Endothelial cell of umbilical vein (primary cell): ENCODE results near the gene TEX19. TPM values are rescaled to one million over a fixed set of nuclear protein-coding genes. Genes with fewer than 3 reads are reported as not detected.
"Not testable (repeated sequence)": the region's sequence is repeated elsewhere in the genome, so short reads cannot be mapped to it uniquely, and the experiment has no call there.

Experiments used
- BruUV-seq: library from RNA; stranded (reverse); fragments of 400-500 nt; replicated peaks from 2 replicates; lab custom pipeline; 2021; lab: Mats Ljungman, UMichigan
- CTCF ChIA-PET: fragments of 300-600, 350-600 bp; sonication (Branson Sonifier 250); formaldehyde crosslinking; loops from one replicate; lab custom pipeline; 2021; ENCODE audit warnings: antibody characterized with exemption, inconsistent platforms; lab: Charles Lee
- POLR2A ChIA-PET: fragments of 300-600, 350-600 bp; sonication (Branson Sonifier 250); formaldehyde crosslinking; loops from one replicate; lab custom pipeline; 2021; ENCODE audit warnings: antibody characterized with exemption, inconsistent platforms; lab: Charles Lee
- DNase-seq: peaks from one replicate; pipeline ENCODE4 v3.0.0-alpha.2; 2011; ENCODE audit warnings: low read depth, low spot score
- FAIRE-seq: peaks from 2 replicates; lab custom pipeline; 2011; peaks lifted over from hg19 to GRCh38; lab: Jason Lieb, UNC
- H2AFZ ChIP-seq: 2 replicates; pipeline ENCODE4 v1.6.0; 2012; ENCODE audit warnings: low read depth, low read length, control low read depth, inconsistent platforms
- H3K27ac ChIP-seq: 2 replicates; pipeline ENCODE4 v1.5.1; 2011; ENCODE audit warnings: low read depth, mild to moderate bottlenecking, control low read depth, low read length, moderate library complexity; ENCODE audit not compliant: insufficient read depth
- H3K27me3 ChIP-seq, 2 experiments: 2 replicates each; pipeline versions ENCODE4 v1.6.0 to v1.6.1; 2011; ENCODE audit warnings: low read length in 2 of 2, mixed read lengths in 1 of 2; ENCODE audit not compliant: control insufficient read depth in 2 of 2, insufficient read depth in 2 of 2
- H3K36me3 ChIP-seq, 2 experiments: 2 replicates in 1 of 2; 3 replicates in 1 of 2; pipeline ENCODE4 v1.5.1; 2011; ENCODE audit warnings: low read length in 2 of 2, mild to moderate bottlenecking in 1 of 2, moderate library complexity in 1 of 2; ENCODE audit not compliant: control insufficient read depth in 2 of 2, insufficient read depth in 2 of 2; ENCODE audit errors: extremely low read depth in 1 of 2
- H3K4me1 ChIP-seq: 3 replicates; pipeline ENCODE4 v1.5.1; 2011; ENCODE audit warnings: mild to moderate bottlenecking, low read length; ENCODE audit not compliant: control insufficient read depth, insufficient read depth; ENCODE audit errors: extremely low read depth
- H3K4me2 ChIP-seq: 2 replicates; pipeline ENCODE4 v1.6.1; 2011; ENCODE audit warnings: low read length, control low read depth, mixed read lengths; ENCODE audit not compliant: insufficient read depth
- H3K4me3 ChIP-seq, 3 experiments: fragments of 200-600 bp in 1 of 3; sonication (generic), shearing (Covaris generic) in 1 of 3; replicated peaks in 1 of 3; 2 replicates each; pipeline ENCODE4 v1.5.1; 2011 to 2016; ENCODE audit warnings: control low read depth in 3 of 3, low read length in 3 of 3, mild to moderate bottlenecking in 2 of 3, inconsistent platforms in 1 of 3, low read depth in 1 of 3, moderate library complexity in 1 of 3; ENCODE audit not compliant: insufficient read depth in 1 of 3
- H3K79me2 ChIP-seq: 2 replicates; pipeline ENCODE4 v1.6.0; 2012; ENCODE audit warnings: low read length, inconsistent platforms; ENCODE audit not compliant: control insufficient read depth, insufficient read depth
- H3K9ac ChIP-seq: replicated peaks from 2 replicates; pipeline ENCODE3; 2011; ENCODE audit warnings: low read length, control low read depth; ENCODE audit not compliant: insufficient read depth; ENCODE audit errors: extremely low read depth
- H3K9me1 ChIP-seq: replicated peaks from 3 replicates; pipeline ENCODE4 v1.6.0; 2011; ENCODE audit warnings: mild to moderate bottlenecking, low read length; ENCODE audit not compliant: control insufficient read depth, insufficient read depth; ENCODE audit errors: extremely low read depth
- H3K9me3 ChIP-seq: replicated peaks from 2 replicates; pipeline ENCODE4 v1.5.1; 2012; ENCODE audit warnings: low read length, inconsistent platforms; ENCODE audit not compliant: control insufficient read depth, insufficient read depth
- H4K20me1 ChIP-seq: replicated peaks from 2 replicates; pipeline ENCODE3; 2011; ENCODE audit warnings: mild to moderate bottlenecking, low read length; ENCODE audit not compliant: control insufficient read depth, insufficient read depth; ENCODE audit errors: extremely low read depth
- EZH2 ChIP-seq: IDR thresholded peaks from 2 replicates; pipeline ENCODE4 v1.6.1; 2012; ENCODE audit warnings: borderline replicate concordance, low read depth, mild to moderate bottlenecking, moderate library complexity, low read length, inconsistent platforms; ENCODE audit not compliant: severe bottlenecking
- FOS ChIP-seq: IDR thresholded peaks from 2 replicates; pipeline ENCODE4 v1.6.1; 2011; ENCODE audit warnings: mild to moderate bottlenecking, low read length, moderate library complexity, borderline replicate concordance; ENCODE audit not compliant: insufficient read depth
- GATA2 ChIP-seq: IDR thresholded peaks from 2 replicates; pipeline ENCODE4 v1.7.0; 2011; ENCODE audit warnings: low read depth, mild to moderate bottlenecking, moderate library complexity, mixed read lengths, low read length; ENCODE audit not compliant: insufficient read length, insufficient read depth
- JUN ChIP-seq: IDR thresholded peaks from 2 replicates; pipeline ENCODE4 v1.6.1; 2011; ENCODE audit warnings: borderline replicate concordance, low read depth; ENCODE audit not compliant: insufficient read length, insufficient read depth
- MYC ChIP-seq: IDR thresholded peaks from one replicate; pipeline ENCODE4 v1.6.1; 2011; ENCODE audit warnings: mild to moderate bottlenecking, low read depth, low read length
- POLR2A ChIP-seq: IDR thresholded peaks from 2 replicates; pipeline ENCODE4 v1.6.1; 2012; ENCODE audit warnings: low read depth, mild to moderate bottlenecking, control low read depth, low read length
- POLR2AphosphoS5 ChIP-seq: IDR thresholded peaks from 2 replicates; pipeline ENCODE4 v1.6.1; 2012; ENCODE audit warnings: low read depth, mild to moderate bottlenecking, control low read depth, low read length, moderate library complexity; ENCODE audit not compliant: insufficient read depth
- dilution Hi-C: fragments of 300-500 bp; cut with MboI; formaldehyde crosslinking; loops from one replicate; pipeline ENCODE4 v1.15.0; 2019; ENCODE audit warnings: low sequenced_read_pairs; ENCODE audit not compliant: extremely low pct_ligation_motif_present
- intact Hi-C: fragments of 100-400 bp; cut with micrococcal nuclease; formaldehyde crosslinking; loops from one replicate; pipeline ENCODE4 v1.10.0; 2022
- polyA plus RNA-seq, 4 experiments: library from polyadenylated mRNA; depleted of rRNA in 3 of 4; stranded (reverse) in 3 of 4; unstranded in 1 of 4; fragments of >200 nt; gene quantifications; 2 replicates each; pipeline versions ENCODE4 v1.2.1 to v1.2.3, GENCODE V29; 2011 to 2012; ENCODE audit warnings: missing spikeins in 1 of 4
- total RNA-seq: library from RNA; stranded (reverse); gene quantifications from 2 replicates; pipeline ENCODE4 v1.2.3, GENCODE V29; 2021
- TF ChIP-seq, protein P1 (sequence below): IDR thresholded peaks from 2 replicates; pipeline ENCODE4 v1.6.1; 2011; ENCODE audit not compliant: insufficient read depth, insufficient read length
- TF ChIP-seq, protein P2 (sequence below), 2 donors: IDR thresholded peaks; 1 replicate in 1 of 2; 2 replicates in 1 of 2; pipeline ENCODE4 v1.5.1; 2011; ENCODE audit warnings: low read length in 2 of 2, mild to moderate bottlenecking in 2 of 2, moderate library complexity in 2 of 2, control low read depth in 1 of 2, inconsistent platforms in 1 of 2, low read depth in 1 of 2; ENCODE audit not compliant: insufficient read depth in 1 of 2; ENCODE audit errors: extremely low read depth in 1 of 2

Gene TEX19
- total and polyA plus RNA-seq, 2 donors (not counting 3 experiments of a cell fraction or from before 2014, with no cell fraction given), result 0.06 TPM; not detected in 1

DNA sequence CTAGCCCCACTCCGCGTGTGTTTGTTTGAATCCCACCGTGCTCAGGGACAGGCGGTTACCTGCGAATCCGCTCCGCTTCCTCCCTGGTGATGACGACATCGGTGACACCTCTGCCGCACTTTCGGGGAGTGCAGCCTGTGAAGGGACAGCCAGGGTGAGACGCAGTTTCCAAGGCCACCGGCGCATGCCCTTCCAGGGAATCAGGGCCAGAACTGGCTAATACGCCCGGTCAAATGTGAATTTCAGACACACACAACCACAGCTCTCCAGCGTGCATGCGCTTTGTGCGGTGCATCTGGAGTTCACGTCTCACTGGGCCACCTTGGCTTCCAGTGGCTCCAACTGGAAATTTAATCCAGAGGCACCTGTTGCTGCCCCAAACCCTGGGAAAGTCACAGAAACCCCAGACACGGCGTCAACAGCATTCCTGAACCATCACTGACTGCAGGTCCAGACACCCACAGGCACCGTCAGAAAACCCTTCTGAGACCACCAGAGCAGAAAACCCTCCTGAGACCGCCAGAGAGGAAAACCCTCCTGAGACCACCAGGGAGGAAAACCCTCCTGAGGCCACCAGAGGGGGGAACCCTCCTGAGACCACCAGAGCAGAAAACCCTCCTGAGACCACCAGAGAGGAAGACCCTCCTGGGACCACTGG lies 52.5 kb downstream of the TEX19 start:
- Histone ChIP-seq H3K4me1 (no peaks in the 10 kb centered on the region), H3K79me2 (no peaks in the 10 kb centered on the region), H4K20me1 (no peaks in the 10 kb centered on the region), H3K27me3 (no peaks in the 10 kb centered on the region), H3K27ac (no peak overlapping the region), H3K9me3 (no peaks in the 10 kb centered on the region), H3K4me2 (no peak overlapping the region), H3K9me1 (no peaks in the 10 kb centered on the region), H3K4me3 (no peak overlapping the region), H3K9ac (no peak overlapping the region), H2AFZ (no peak overlapping the region), H3K36me3 (no peaks in the 10 kb centered on the region)
- no TSS peak for BruUV-seq
- no peak for DNase-seq
- ChIA-PET CTCF (interaction anchor here (1.1 kb wide), 1 partner anchor 10 kb away, joined by 6 read pairs; no protein-coding TSS in a partner anchor), POLR2A (no interaction called here)
- FAIRE-seq, result no peak
- dilution Hi-C loops, result no loop called here
- intact Hi-C loops, result loop anchor here (10.0 kb wide), 2 partner anchors 167 to 377 kb away; partner anchors contain the start of genes DCXR and RAC3
- no peak for TF ChIP-seq FOS
- no peak for TF ChIP-seq POLR2A
- TF ChIP-seq, protein P1, sequence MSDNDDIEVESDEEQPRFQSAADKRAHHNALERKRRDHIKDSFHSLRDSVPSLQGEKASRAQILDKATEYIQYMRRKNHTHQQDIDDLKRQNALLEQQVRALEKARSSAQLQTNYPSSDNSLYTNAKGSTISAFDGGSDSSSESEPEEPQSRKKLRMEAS, result no peak
- no peak for TF ChIP-seq POLR2AphosphoS5
- TF ChIP-seq, protein P2, sequence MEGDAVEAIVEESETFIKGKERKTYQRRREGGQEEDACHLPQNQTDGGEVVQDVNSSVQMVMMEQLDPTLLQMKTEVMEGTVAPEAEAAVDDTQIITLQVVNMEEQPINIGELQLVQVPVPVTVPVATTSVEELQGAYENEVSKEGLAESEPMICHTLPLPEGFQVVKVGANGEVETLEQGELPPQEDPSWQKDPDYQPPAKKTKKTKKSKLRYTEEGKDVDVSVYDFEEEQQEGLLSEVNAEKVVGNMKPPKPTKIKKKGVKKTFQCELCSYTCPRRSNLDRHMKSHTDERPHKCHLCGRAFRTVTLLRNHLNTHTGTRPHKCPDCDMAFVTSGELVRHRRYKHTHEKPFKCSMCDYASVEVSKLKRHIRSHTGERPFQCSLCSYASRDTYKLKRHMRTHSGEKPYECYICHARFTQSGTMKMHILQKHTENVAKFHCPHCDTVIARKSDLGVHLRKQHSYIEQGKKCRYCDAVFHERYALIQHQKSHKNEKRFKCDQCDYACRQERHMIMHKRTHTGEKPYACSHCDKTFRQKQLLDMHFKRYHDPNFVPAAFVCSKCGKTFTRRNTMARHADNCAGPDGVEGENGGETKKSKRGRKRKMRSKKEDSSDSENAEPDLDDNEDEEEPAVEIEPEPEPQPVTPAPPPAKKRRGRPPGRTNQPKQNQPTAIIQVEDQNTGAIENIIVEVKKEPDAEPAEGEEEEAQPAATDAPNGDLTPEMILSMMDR (IDR thresholded peaks at IDR 0.05; ENCODE audit: extremely low read depth in 1 of 2, insufficient read depth in 1 of 2, low read depth in 1 of 2, low read length in 2 of 2), result no peak
- no peak for TF ChIP-seq JUN
- TF ChIP-seq EZH2, result no peak
- no peak for TF ChIP-seq GATA2
- TF ChIP-seq MYC, result no peak

DNA sequence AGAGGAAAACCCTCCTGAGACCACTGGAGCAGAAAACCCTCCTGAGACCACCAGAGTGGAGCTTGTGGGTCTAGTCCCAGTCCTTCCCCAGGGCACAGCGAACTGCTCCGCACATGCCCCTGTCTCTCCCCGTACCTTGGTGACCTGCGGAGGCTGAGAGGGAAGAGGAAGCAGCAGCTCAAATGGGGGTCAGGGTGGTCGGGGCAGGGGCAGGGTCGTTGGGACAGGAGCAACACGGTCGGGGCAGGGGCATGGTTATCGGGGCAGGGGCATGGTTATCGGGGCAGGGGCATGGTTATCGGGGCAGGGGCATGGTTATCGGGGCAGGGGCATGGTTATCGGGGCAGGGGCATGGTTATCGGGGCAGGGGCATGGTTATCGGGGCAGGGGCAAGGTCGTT lies 53.0 kb downstream of the TEX19 start:
- H3K9me3 ChIP-seq, H3K36me3 ChIP-seq, H4K20me1 ChIP-seq, H3K9ac ChIP-seq, H3K4me2 ChIP-seq, dilution Hi-C loops, POLR2A ChIA-PET, DNase-seq, H3K27me3 ChIP-seq, CTCF ChIA-PET, FAIRE-seq, H3K9me1 ChIP-seq, H3K27ac ChIP-seq, H2AFZ ChIP-seq, H3K79me2 ChIP-seq, H3K4me3 ChIP-seq, H3K4me1 ChIP-seq, BruUV-seq: not testable (repeated sequence)
- intact Hi-C loops, result loop anchor here (10.0 kb wide), 2 partner anchors 167 to 377 kb away; partner anchors contain the start of genes DCXR and RAC3
